Panc1 (cell line): ENCODE results near the gene CA5B. TPM values are rescaled to one million over a fixed set of nuclear protein-coding genes. Genes with fewer than 3 reads are reported as not detected.
"Not testable (repeated sequence)": the region's sequence is repeated elsewhere in the genome, so short reads cannot be mapped to it uniquely, and the experiment has no call there.

ENCODE experiments used
- ATAC-seq: fragments of 200-7000 bp; cut with Tn5 transposase; 2 replicates; pipeline ENCODE4 v1.9.1; 2020; ENCODE audit warnings: mild to moderate bottlenecking, moderate library complexity
- BruUV-seq: library from RNA; stranded (reverse); fragments of 400-500 nt; replicated peaks from 2 replicates; lab custom pipeline; 2021; lab: Mats Ljungman, UMichigan
- CTCF ChIA-PET: fragments of 300-600 bp; sonication (Branson Sonifier 250); formaldehyde crosslinking; loops from one replicate; lab custom pipeline; 2022; ENCODE audit warnings: antibody characterized with exemption; lab: Charles Lee
- POLR2A ChIA-PET: fragments of 300-600 bp; sonication (Branson Sonifier 250); formaldehyde crosslinking; loops from one replicate; lab custom pipeline; 2022; ENCODE audit warnings: antibody characterized with exemption; lab: Charles Lee
- DNase-seq: peaks from one replicate; pipeline ENCODE4 v3.0.0-alpha.2; 2010; ENCODE audit warnings: low read depth, low spot score
- H3K27ac ChIP-seq: 2 replicates; pipeline ENCODE4 v1.5.1; 2011; ENCODE audit warnings: mild to moderate bottlenecking, low read length, inconsistent platforms
- H3K27me3 ChIP-seq: fragments of 200-500 bp; sonication (Bioruptor generic); 2 replicates; pipeline ENCODE4 v1.6.0; 2014; ENCODE audit warnings: low read length, inconsistent platforms; ENCODE audit not compliant: control insufficient read depth, insufficient read depth
- H3K36me3 ChIP-seq: fragments of 200-500 bp; sonication (Bioruptor generic); 2 replicates; pipeline ENCODE4 v1.5.1; 2014; ENCODE audit warnings: inconsistent platforms, mild to moderate bottlenecking, low read length, moderate library complexity; ENCODE audit not compliant: control insufficient read depth, insufficient read depth
- H3K4me1 ChIP-seq: 2 replicates; pipeline ENCODE4 v1.5.1; 2011; ENCODE audit warnings: inconsistent platforms, mild to moderate bottlenecking, low read length, moderate library complexity; ENCODE audit not compliant: control insufficient read depth, insufficient read depth
- H3K4me3 ChIP-seq, 2 experiments: 2 replicates each; pipeline ENCODE4 v1.5.1; 2011 to 2012; ENCODE audit warnings: low read depth in 2 of 2, low read length in 2 of 2, mild to moderate bottlenecking in 2 of 2, inconsistent platforms in 1 of 2, moderate library complexity in 1 of 2
- H3K9me3 ChIP-seq: fragments of 200-500 bp; sonication (Bioruptor generic); 2 replicates; pipeline ENCODE4 v1.5.1; 2014; ENCODE audit warnings: low read depth, mild to moderate bottlenecking, inconsistent platforms, low read length, moderate library complexity; ENCODE audit not compliant: control insufficient read depth, insufficient read depth
- CTCF ChIP-seq: fragments of 450-650 bp; IDR thresholded peaks from 2 replicates; pipeline ENCODE4 v1.5.1; 2017; ENCODE audit warnings: mild to moderate bottlenecking
- POLR2AphosphoS5 ChIP-seq: IDR thresholded peaks from 2 replicates; pipeline ENCODE4 v1.6.1; 2012; ENCODE audit warnings: mild to moderate bottlenecking, low read depth, low read length, moderate library complexity
- REST ChIP-seq, 2 experiments: IDR thresholded peaks; 2 replicates each; pipeline ENCODE4 v1.6.1; 2011 to 2012; ENCODE audit warnings: low read depth in 2 of 2, control low read depth in 1 of 2, low read length in 1 of 2, mild to moderate bottlenecking in 1 of 2, moderate library complexity in 1 of 2; ENCODE audit not compliant: insufficient read depth in 1 of 2
- SIN3A ChIP-seq: IDR thresholded peaks from 2 replicates; pipeline ENCODE4 v1.6.1; 2012; ENCODE audit warnings: low read depth, mild to moderate bottlenecking, low read length, moderate library complexity, borderline replicate concordance; ENCODE audit not compliant: insufficient read depth
- TCF7L2 ChIP-seq: IDR thresholded peaks from 2 replicates; pipeline ENCODE4 v1.6.1; 2011; ENCODE audit warnings: mild to moderate bottlenecking, low read depth, low read length, inconsistent platforms
- in situ Hi-C: cut with HindIII; loops from 2 replicates; pipeline ENCODE4 v1.10.0; 2016; ENCODE audit warnings: low sequenced_read_pairs, low pct_unique_long_range_greater_than_20kb
- intact Hi-C: fragments of 100-400 bp; cut with micrococcal nuclease; formaldehyde crosslinking; loops from one replicate; pipeline ENCODE4 v1.10.0; 2022; ENCODE audit not compliant: unreplicated experiment
- total RNA-seq: library from RNA; stranded (reverse); gene quantifications from one replicate; pipeline ENCODE4 v1.2.1, GENCODE V29; 2021; ENCODE audit not compliant: unreplicated experiment

The CA5B gene
- total RNA-seq, 1 experiment from 2014 or later: 6.8 TPM

GRCh38 chrX:15723887-15724517 is 14.1 kb upstream of the CA5B start:
- in situ Hi-C loops: no loop called here
- no peaks in the 10 kb centered on the region for H3K9me3 ChIP-seq

GRCh38 chrX:15724911-15725310 is 13.2 kb upstream of the CA5B start:
- no peak overlapping the region for H3K4me3 ChIP-seq
- H3K27ac ChIP-seq: no peak overlapping the region
- no peaks in the 10 kb centered on the region for H3K9me3 ChIP-seq
- H3K27me3 ChIP-seq: no peaks in the 10 kb centered on the region
- CTCF ChIA-PET: no interaction called here
- in situ Hi-C loops (no loop called here), intact Hi-C loops (no loop called here)
- H3K36me3 ChIP-seq: no peaks in the 10 kb centered on the region
- TF ChIP-seq SIN3A (no peak), CTCF (0 out of 2 replicates have a peak, but pooled peaks have one; percentile 11), TCF7L2 (no peak)
- H3K4me1 ChIP-seq: no peaks in the 10 kb centered on the region
- ATAC-seq (no peak), DNase-seq (no peak)
- POLR2A ChIA-PET: no interaction called here
- no TSS peak for BruUV-seq

More at GRCh38 chrX:15723887-15724517, 14.1 kb upstream of the CA5B start:
- Histone ChIP-seq H3K36me3 (no peaks in the 10 kb centered on the region), H3K27me3 (no peaks in the 10 kb centered on the region), H3K27ac (no peak overlapping the region), H3K4me3 (no peak overlapping the region), H3K4me1 (no peaks in the 10 kb centered on the region)
- ATAC-seq: no peak
- no TSS peak for BruUV-seq
- CTCF ChIA-PET: no interaction called here
- POLR2A ChIA-PET: no interaction called here
- DNase-seq: no peak
- TF ChIP-seq REST (IDR thresholded peaks at IDR 0.05; ENCODE audit: insufficient read depth in 1 of 2, low read depth in 2 of 2, low read length in 1 of 2) (no peak), SIN3A (no peak), POLR2AphosphoS5 (no peak), TCF7L2 (no peak), CTCF (no peak)
- intact Hi-C loops: no loop called here

DNA sequence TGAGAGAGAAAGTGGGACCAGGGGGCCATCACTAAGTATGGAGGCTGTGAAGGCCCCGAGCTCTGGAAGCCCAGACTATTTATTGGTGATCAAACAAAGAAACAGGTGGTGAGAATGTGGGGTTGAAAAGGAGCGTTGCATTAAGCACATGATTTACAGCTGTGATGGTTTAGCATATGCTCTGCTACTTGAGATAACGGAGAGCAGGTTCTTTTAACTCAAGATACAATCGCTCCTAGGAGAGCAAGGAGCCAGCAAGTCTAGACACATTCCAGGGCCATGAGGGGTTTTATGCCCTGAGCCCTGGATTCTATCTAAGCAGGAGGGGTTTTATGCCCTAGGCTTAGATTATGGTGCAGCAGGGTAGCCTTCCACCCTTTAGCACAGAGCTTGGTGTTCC is 6.7 kb upstream of the CA5B start:
- BruUV-seq, POLR2A ChIA-PET, H3K4me1 ChIP-seq, CTCF ChIA-PET, H3K36me3 ChIP-seq, ATAC-seq, H3K9me3 ChIP-seq, DNase-seq, in situ Hi-C loops, H3K27ac ChIP-seq, H3K4me3 ChIP-seq, H3K27me3 ChIP-seq, intact Hi-C loops: not testable (repeated sequence)
